Neural progenitor cell (in vitro differentiated cells): ENCODE results near the gene METTL1.

Source experiments
- CTCF ChIP-seq: fragments of 200-600 bp; sonication (generic); IDR thresholded peaks from 2 replicates; pipeline ENCODE4 v1.5.1; 2017; ENCODE audit warnings: antibody characterized with exemption, mild to moderate bottlenecking
- EZH2 ChIP-seq: fragments of 200-600 bp; sonication (generic); IDR thresholded peaks from 2 replicates; pipeline ENCODE4 v1.6.1; 2017; ENCODE audit warnings: antibody characterized with exemption, mild to moderate bottlenecking, moderate library complexity
- EZH2phosphoT487 ChIP-seq: fragments of 200-600 bp; sonication (generic); IDR thresholded peaks from 2 replicates; pipeline ENCODE4 v1.6.1; 2017; ENCODE audit warnings: antibody characterized with exemption

GRCh38 chr12:57741844-57742738, 29.8 kb downstream of the METTL1 start:
- TF ChIP-seq CTCF (no peak), EZH2 (no peak), EZH2phosphoT487 (no peak)
